HG02571 (cell line): Measurements from ENCODE around the gene IARS1.

Source experiments
- ATAC-seq: cut with Tn5 transposase; IDR thresholded peaks from one replicate; pipeline ENCODE4 v1.9.1; 2021; ENCODE audit warnings: mild to moderate bottlenecking, moderate library complexity; ENCODE audit not compliant: unreplicated experiment

IARS1 gene

GRCh38 chr9:92295827-92296258, 2.3 kb upstream of the IARS1 start:
- no peak for ATAC-seq

- ATAC-seq, result no peak
These were observed 1.8 kb upstream of the IARS1 start for GRCh38 chr9:92295240-92295790.

GRCh38 chr9:92294297-92294676, 790 bp upstream of the IARS1 start:
- ATAC-seq, result no peak

GRCh38 chr9:92293075-92293354, 482 bp downstream of the IARS1 start:
- ATAC-seq, result no peak

- no peak for ATAC-seq
These were observed 991 bp downstream of the IARS1 start for GRCh38 chr9:92292338-92293074.

- ATAC-seq, result no peak
These were observed 1.9 kb downstream of the IARS1 start for GRCh38 chr9:92291577-92291976.

- ATAC-seq, result no peak
These were observed 2.6 kb downstream of the IARS1 start for GRCh38 chr9:92290785-92291429.

GRCh38 chr9:92289708-92290390, 3.6 kb downstream of the IARS1 start:
- ATAC-seq, result no peak

- ATAC-seq, result no peak
These were observed 14.2 kb downstream of the IARS1 start for GRCh38 chr9:92279302-92279701.

GRCh38 chr9:92278110-92278509, 15.4 kb downstream of the IARS1 start:
- ATAC-seq, result no peak

GRCh38 chr9:92276331-92277032, 17.0 kb downstream of the IARS1 start:
- ATAC-seq, result no peak

GRCh38 chr9:92275541-92275940, 18.0 kb downstream of the IARS1 start:
- ATAC-seq, result no peak

- no peak for ATAC-seq
These were observed 23.0 kb downstream of the IARS1 start for GRCh38 chr9:92270511-92270910.

GRCh38 chr9:92266486-92266885, 27.0 kb downstream of the IARS1 start:
- ATAC-seq, result no peak

GRCh38 chr9:92265154-92265553, 28.3 kb downstream of the IARS1 start:
- no peak for ATAC-seq

- ATAC-seq, result no peak
These were observed 30.4 kb downstream of the IARS1 start for GRCh38 chr9:92263131-92263530.

- ATAC-seq, result no peak
These were observed 36.2 kb downstream of the IARS1 start for GRCh38 chr9:92257327-92257726.

- ATAC-seq, result no peak
These were observed 38.8 kb downstream of the IARS1 start for GRCh38 chr9:92254381-92255337.

GRCh38 chr9:92253656-92254055, 39.8 kb downstream of the IARS1 start:
- no peak for ATAC-seq

- ATAC-seq, result no peak
These were observed 45.5 kb downstream of the IARS1 start for GRCh38 chr9:92247981-92248380.
